ENCODE data around the gene MAPK14. TPM values are rescaled to one million over a fixed set of nuclear protein-coding genes. Genes with fewer than 3 reads are reported as not detected.

MAPK14 gene
- total RNA-seq, 2 experiments from 2014 or later, result 40.7 TPM

DNA sequence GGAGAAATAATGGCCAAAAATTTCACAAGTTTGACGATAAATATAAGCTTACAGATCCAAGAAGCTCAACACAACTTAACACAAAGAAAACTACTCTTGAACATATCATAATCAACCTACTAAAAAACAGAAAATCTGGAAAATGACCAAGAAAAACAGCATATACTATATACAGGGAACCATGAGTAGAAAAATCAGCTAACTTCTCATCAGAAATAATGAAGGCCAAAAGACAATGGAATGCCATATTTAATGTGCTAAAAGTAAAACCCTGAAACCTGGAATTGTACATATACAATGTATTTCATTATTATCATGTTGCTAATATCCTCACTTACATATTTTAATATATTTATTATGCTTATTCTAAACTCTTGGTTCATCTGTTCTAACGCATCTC lies 128.1 kb downstream of the MAPK14 start:
- H3K27ac Mint-ChIP-seq, result no peak overlapping the region
- DNase-seq, result no peak
- peaks cover 27% of the 10 kb centered on the region for H3K36me3 Mint-ChIP-seq
- no peaks in the 10 kb centered on the region for H3K27me3 Mint-ChIP-seq
- no peak overlapping the region for H3K4me3 Mint-ChIP-seq
- peaks cover 14% of the 10 kb centered on the region for H3K9me3 Mint-ChIP-seq
- no peaks in the 10 kb centered on the region for H3K4me1 Mint-ChIP-seq

GRCh38 chr6:36160147-36160760 lies 132.6 kb downstream of the MAPK14 start:
- H3K36me3 Mint-ChIP-seq, result peaks cover 19% of the 10 kb centered on the region
- H3K4me1 Mint-ChIP-seq, result peaks cover 1% of the 10 kb centered on the region
- H3K9me3 Mint-ChIP-seq, result peaks cover 8% of the 10 kb centered on the region
- no peaks in the 10 kb centered on the region for H3K27me3 Mint-ChIP-seq
- H3K27ac Mint-ChIP-seq, result no peak overlapping the region
- H3K4me3 Mint-ChIP-seq, result no peak overlapping the region
- DNase-seq, result no peak

Other genes starting within 250 kb of the MAPK14 start
- not detected for gene CLPSL1, start 246.8 kb upstream of the MAPK14 start, total RNA-seq
- gene CLPS, start 230.5 kb upstream of the MAPK14 start, total RNA-seq, result not detected
- gene LHFPL5, start 222.5 kb upstream of the MAPK14 start, total RNA-seq, result not detected
- 100 to 1,000 TPM; 131 to 136 TPM for gene SRPK1, start 106.7 kb upstream of the MAPK14 start, total RNA-seq
- gene SLC26A8, start 3.2 kb upstream of the MAPK14 start, total RNA-seq, result under 1 TPM in 1 of 2 experiments, not detected in 1; 0.06 TPM
- gene MAPK13, start 102.7 kb downstream of the MAPK14 start, total RNA-seq, result 10 to 100 TPM; 53.0 to 53.5 TPM
- 10 to 100 TPM; 15.3 to 16.4 TPM for gene BRPF3, start 168.9 kb downstream of the MAPK14 start, total RNA-seq
- gene PNPLA1, start 242.3 kb downstream of the MAPK14 start, total RNA-seq, result not detected